HCT116 (cell line): ENCODE data around the gene KPNA4.

Experiments
- EZH2 ChIP-seq: fragments of 200-600 bp; sonication (generic); IDR thresholded peaks from 2 replicates; pipeline ENCODE4 v1.6.1; 2017; ENCODE audit warnings: antibody characterized with exemption, mixed run types
- EZH2phosphoT487 ChIP-seq: fragments of 200-600 bp; IDR thresholded peaks from 2 replicates; pipeline ENCODE4 v1.6.1; 2018; ENCODE audit warnings: antibody characterized with exemption, borderline replicate concordance
- POLR2A ChIP-seq: IDR thresholded peaks from 2 replicates; pipeline ENCODE4 v1.7.0; 2011; ENCODE audit warnings: borderline replicate concordance; ENCODE audit not compliant: insufficient read depth, insufficient read length; ENCODE audit errors: extremely low read depth
- POLR2AphosphoS5 ChIP-seq: IDR thresholded peaks from 2 replicates; pipeline ENCODE4 v1.6.1; 2011; ENCODE audit warnings: mild to moderate bottlenecking, low read depth, low read length, moderate library complexity
- YY1 ChIP-seq: IDR thresholded peaks from 2 replicates; pipeline ENCODE4 v1.6.1; 2011; ENCODE audit warnings: low read length, low read depth, moderate library complexity, mild to moderate bottlenecking; ENCODE audit not compliant: insufficient replicate concordance; ENCODE audit errors: extremely low read depth
- ZFX ChIP-seq: fragments of 450-650 bp; IDR thresholded peaks from 2 replicates; pipeline ENCODE4 v1.6.1; 2017
- TF ChIP-seq, protein P1 (sequence below), 3 experiments: fragments of 200-600 bp in 1 of 3; sonication (generic) in 1 of 3; IDR thresholded peaks in 2 of 3; conservative IDR thresholded peaks in 1 of 3; 2 replicates each; pipeline ENCODE4 v1.5.1; 2012 to 2017; ENCODE audit warnings: low read depth in 2 of 3, low read length in 2 of 3, antibody characterized with exemption in 1 of 3, borderline replicate concordance in 1 of 3, control low read depth in 1 of 3, mild to moderate bottlenecking in 1 of 3, mixed read lengths in 1 of 3, mixed run types in 1 of 3, moderate library complexity in 1 of 3; ENCODE audit not compliant: insufficient read depth in 1 of 3
- TF ChIP-seq, protein P2 (sequence below): IDR thresholded peaks from 2 replicates; pipeline ENCODE4 v1.6.1; 2012; ENCODE audit warnings: low read depth

DNA sequence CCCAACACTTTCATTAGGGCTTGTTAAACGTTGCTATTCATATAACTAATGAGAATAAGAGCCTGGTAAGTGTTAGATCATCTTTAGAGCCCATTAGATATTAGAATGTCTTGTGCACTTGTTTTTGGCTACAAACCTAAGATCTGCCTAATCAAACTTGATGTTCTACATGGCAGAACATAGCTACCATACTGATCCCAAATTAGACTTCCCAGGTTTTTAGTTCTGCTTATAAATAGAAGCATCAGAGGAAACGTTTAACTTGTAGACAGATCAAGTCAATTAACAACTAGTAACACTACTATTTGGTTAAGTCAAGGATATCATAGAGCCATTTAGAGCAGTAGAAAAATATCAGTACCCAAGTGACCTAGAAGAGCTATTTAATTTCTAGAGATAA is 11.7 kb upstream of the KPNA4 start:
- TF ChIP-seq, protein P1, sequence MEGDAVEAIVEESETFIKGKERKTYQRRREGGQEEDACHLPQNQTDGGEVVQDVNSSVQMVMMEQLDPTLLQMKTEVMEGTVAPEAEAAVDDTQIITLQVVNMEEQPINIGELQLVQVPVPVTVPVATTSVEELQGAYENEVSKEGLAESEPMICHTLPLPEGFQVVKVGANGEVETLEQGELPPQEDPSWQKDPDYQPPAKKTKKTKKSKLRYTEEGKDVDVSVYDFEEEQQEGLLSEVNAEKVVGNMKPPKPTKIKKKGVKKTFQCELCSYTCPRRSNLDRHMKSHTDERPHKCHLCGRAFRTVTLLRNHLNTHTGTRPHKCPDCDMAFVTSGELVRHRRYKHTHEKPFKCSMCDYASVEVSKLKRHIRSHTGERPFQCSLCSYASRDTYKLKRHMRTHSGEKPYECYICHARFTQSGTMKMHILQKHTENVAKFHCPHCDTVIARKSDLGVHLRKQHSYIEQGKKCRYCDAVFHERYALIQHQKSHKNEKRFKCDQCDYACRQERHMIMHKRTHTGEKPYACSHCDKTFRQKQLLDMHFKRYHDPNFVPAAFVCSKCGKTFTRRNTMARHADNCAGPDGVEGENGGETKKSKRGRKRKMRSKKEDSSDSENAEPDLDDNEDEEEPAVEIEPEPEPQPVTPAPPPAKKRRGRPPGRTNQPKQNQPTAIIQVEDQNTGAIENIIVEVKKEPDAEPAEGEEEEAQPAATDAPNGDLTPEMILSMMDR (IDR thresholded peaks at IDR 0.05 in 2 of 3, conservative IDR thresholded peaks at IDR 0.05 in 1 of 3; ENCODE audit: borderline replicate concordance in 1 of 3, insufficient read depth in 1 of 3, low read depth in 2 of 3, low read length in 2 of 3) = no peak
- TF ChIP-seq EZH2 (no peak), ZFX (no peak), POLR2AphosphoS5 (no peak), POLR2A (no peak), YY1 (no peak), EZH2phosphoT487 (no peak)
- TF ChIP-seq, protein P2, sequence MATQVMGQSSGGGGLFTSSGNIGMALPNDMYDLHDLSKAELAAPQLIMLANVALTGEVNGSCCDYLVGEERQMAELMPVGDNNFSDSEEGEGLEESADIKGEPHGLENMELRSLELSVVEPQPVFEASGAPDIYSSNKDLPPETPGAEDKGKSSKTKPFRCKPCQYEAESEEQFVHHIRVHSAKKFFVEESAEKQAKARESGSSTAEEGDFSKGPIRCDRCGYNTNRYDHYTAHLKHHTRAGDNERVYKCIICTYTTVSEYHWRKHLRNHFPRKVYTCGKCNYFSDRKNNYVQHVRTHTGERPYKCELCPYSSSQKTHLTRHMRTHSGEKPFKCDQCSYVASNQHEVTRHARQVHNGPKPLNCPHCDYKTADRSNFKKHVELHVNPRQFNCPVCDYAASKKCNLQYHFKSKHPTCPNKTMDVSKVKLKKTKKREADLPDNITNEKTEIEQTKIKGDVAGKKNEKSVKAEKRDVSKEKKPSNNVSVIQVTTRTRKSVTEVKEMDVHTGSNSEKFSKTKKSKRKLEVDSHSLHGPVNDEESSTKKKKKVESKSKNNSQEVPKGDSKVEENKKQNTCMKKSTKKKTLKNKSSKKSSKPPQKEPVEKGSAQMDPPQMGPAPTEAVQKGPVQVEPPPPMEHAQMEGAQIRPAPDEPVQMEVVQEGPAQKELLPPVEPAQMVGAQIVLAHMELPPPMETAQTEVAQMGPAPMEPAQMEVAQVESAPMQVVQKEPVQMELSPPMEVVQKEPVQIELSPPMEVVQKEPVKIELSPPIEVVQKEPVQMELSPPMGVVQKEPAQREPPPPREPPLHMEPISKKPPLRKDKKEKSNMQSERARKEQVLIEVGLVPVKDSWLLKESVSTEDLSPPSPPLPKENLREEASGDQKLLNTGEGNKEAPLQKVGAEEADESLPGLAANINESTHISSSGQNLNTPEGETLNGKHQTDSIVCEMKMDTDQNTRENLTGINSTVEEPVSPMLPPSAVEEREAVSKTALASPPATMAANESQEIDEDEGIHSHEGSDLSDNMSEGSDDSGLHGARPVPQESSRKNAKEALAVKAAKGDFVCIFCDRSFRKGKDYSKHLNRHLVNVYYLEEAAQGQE = no peak
